A673 (cell line): ENCODE measurements around the gene GRM5. TPM values are rescaled to one million over a fixed set of nuclear protein-coding genes. Genes with fewer than 3 reads are reported as not detected.

Source experiments
- BruUV-seq: library from RNA; stranded (reverse); fragments of 400-500 nt; replicated peaks from 2 replicates; lab custom pipeline; 2021; lab: Mats Ljungman, UMichigan
- CTCF ChIA-PET: fragments of 300-600 bp; sonication (Branson Sonifier 250); formaldehyde crosslinking; loops from one replicate; lab custom pipeline; 2022; ENCODE audit warnings: antibody characterized with exemption; lab: Charles Lee
- POLR2A ChIA-PET: fragments of 300-600 bp; sonication (Branson Sonifier 250); formaldehyde crosslinking; loops from one replicate; lab custom pipeline; 2022; ENCODE audit warnings: antibody characterized with exemption; ENCODE audit not compliant: low non-redundant PET; lab: Charles Lee
- DNase-seq: peaks from one replicate; pipeline ENCODE4 v3.0.0-alpha.2; 2015; ENCODE audit warnings: low spot score
- H3K27ac ChIP-seq: fragments of 200-600 bp; sonication (generic); 2 replicates; pipeline ENCODE4 v1.5.1; 2016; ENCODE audit warnings: mixed run types, low read depth, mild to moderate bottlenecking, mixed read lengths, antibody characterized with exemption, low read length; ENCODE audit not compliant: poor library complexity, severe bottlenecking
- H3K27me3 ChIP-seq: fragments of 200-600 bp; sonication (generic); replicated peaks from 2 replicates; pipeline ENCODE4 v1.6.1; 2017; ENCODE audit warnings: mixed run types, low read depth, mild to moderate bottlenecking, mixed read lengths, antibody characterized with exemption, low read length; ENCODE audit not compliant: insufficient read depth, poor library complexity
- H3K36me3 ChIP-seq: fragments of 200-600 bp; sonication (generic); 2 replicates; pipeline ENCODE4 v1.6.1; 2016; ENCODE audit warnings: mixed run types, mild to moderate bottlenecking, mixed read lengths, antibody characterized with exemption, low read length; ENCODE audit not compliant: insufficient read depth, poor library complexity, severe bottlenecking
- H3K4me1 ChIP-seq: fragments of 200-600 bp; sonication (generic); 2 replicates; pipeline ENCODE4 v1.6.1; 2017; ENCODE audit warnings: mixed run types, mild to moderate bottlenecking, mixed read lengths, antibody characterized with exemption, low read length; ENCODE audit not compliant: insufficient read depth, poor library complexity, severe bottlenecking
- H3K4me3 ChIP-seq: fragments of 200-600 bp; sonication (generic); 2 replicates; pipeline ENCODE4 v1.5.1; 2016; ENCODE audit warnings: low read depth, mixed run types, mild to moderate bottlenecking, mixed read lengths, low read length; ENCODE audit not compliant: poor library complexity, severe bottlenecking
- H3K9me3 ChIP-seq: fragments of 200-600 bp; sonication (generic); 2 replicates; pipeline ENCODE4 v1.6.1; 2016; ENCODE audit warnings: mixed run types, low read depth, mild to moderate bottlenecking, mixed read lengths, antibody characterized with exemption, low read length; ENCODE audit not compliant: poor library complexity, severe bottlenecking
- EZH2 ChIP-seq: fragments of 200-600 bp; sonication (generic); IDR thresholded peaks from 2 replicates; pipeline ENCODE4 v1.6.1; 2017; ENCODE audit warnings: borderline replicate concordance, low read depth, mild to moderate bottlenecking, mixed read lengths, antibody characterized with exemption, low read length; ENCODE audit not compliant: poor library complexity, severe bottlenecking
- intact Hi-C: fragments of 100-400 bp; cut with micrococcal nuclease; formaldehyde crosslinking; loops from one replicate; pipeline ENCODE4 v1.10.0; 2022; ENCODE audit not compliant: unreplicated experiment
- total RNA-seq: library from RNA; stranded (reverse); gene quantifications from 2 replicates; pipeline ENCODE4 v1.2.3, GENCODE V29; 2021
- TF ChIP-seq, protein P1 (sequence below): fragments of 300-800, 200-600 bp; sonication (generic); conservative IDR thresholded peaks from 2 replicates; pipeline ENCODE4 v1.5.1; 2017; ENCODE audit warnings: low read depth, mild to moderate bottlenecking, antibody characterized with exemption, low read length, moderate library complexity, mixed read lengths

GRM5 gene
- total RNA-seq, 1 experiment from 2014 or later = not detected

DNA sequence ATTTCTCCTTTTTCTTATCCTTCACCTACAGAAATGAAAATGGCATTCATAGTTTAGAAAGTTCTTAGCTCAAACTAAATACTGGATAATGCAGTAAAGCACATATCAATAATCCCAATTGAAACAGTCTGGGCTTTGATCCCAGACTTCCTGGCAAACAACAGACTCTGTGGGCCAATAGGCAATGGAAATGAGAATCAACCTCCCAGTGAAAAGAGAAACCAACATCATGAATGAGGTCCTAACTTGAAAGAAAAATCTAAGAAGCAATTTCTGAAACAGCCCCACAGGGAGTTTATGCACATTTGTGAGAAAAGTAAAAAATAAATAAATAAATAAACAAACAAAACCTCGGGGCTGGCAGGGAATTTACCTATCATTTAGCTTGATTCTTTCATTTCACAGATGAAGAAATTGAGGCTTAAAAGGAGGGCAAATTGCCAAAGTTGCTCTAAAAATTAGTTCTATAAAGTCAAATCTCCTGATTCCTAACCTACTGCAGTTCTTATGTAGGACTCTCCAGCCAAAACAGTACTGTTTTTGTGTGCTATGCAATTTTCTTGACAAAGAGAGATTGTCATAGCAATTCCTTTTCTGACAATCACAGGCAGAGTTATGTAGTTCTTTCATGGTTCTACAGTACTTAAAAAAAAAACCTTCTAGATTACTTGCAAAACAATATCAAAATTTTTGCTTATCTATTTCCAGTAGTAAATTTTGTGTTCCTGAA lies 265.8 kb downstream of the GRM5 start:
- intact Hi-C loops = no loop called here
- ChIA-PET POLR2A (interaction anchor here (1.0 kb wide), 1 partner anchor 10 kb away, joined by 6 read pairs; no protein-coding TSS in a partner anchor), CTCF (no interaction called here)
- H3K27me3 ChIP-seq = no peaks in the 10 kb centered on the region
- H3K9me3 ChIP-seq = no peaks in the 10 kb centered on the region
- DNase-seq = no peak
- H3K27ac ChIP-seq = no peak overlapping the region
- no peaks in the 10 kb centered on the region for H3K4me1 ChIP-seq
- H3K36me3 ChIP-seq = no peaks in the 10 kb centered on the region
- TF ChIP-seq EZH2 = no peak
- TF ChIP-seq, protein P1, sequence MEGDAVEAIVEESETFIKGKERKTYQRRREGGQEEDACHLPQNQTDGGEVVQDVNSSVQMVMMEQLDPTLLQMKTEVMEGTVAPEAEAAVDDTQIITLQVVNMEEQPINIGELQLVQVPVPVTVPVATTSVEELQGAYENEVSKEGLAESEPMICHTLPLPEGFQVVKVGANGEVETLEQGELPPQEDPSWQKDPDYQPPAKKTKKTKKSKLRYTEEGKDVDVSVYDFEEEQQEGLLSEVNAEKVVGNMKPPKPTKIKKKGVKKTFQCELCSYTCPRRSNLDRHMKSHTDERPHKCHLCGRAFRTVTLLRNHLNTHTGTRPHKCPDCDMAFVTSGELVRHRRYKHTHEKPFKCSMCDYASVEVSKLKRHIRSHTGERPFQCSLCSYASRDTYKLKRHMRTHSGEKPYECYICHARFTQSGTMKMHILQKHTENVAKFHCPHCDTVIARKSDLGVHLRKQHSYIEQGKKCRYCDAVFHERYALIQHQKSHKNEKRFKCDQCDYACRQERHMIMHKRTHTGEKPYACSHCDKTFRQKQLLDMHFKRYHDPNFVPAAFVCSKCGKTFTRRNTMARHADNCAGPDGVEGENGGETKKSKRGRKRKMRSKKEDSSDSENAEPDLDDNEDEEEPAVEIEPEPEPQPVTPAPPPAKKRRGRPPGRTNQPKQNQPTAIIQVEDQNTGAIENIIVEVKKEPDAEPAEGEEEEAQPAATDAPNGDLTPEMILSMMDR = no peak
- no peak overlapping the region for H3K4me3 ChIP-seq
- BruUV-seq = no TSS peak

DNA sequence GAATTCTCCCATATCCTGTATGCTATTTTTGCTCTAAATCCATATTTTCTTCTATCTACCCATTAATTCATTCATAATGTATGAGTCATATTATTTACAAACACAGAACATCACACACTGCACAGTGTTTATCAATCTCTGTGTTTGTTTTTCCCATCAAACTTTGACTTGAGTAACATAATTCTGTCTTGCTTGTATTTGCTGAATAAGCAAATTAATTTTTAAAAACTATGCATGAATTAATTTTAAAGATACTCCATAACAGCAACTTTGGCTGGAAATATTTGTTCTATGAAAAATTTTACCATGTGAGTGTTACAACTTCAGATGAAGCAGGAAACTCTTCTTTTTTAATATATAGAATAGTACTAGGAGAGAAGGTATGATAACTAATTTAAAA lies 275.6 kb downstream of the GRM5 start:
- Histone ChIP-seq H3K4me3 (no peak overlapping the region), H3K36me3 (no peaks in the 10 kb centered on the region), H3K9me3 (no peaks in the 10 kb centered on the region), H3K4me1 (no peaks in the 10 kb centered on the region), H3K27me3 (peaks cover 7% of the 10 kb centered on the region), H3K27ac (no peak overlapping the region)
- no TSS peak for BruUV-seq
- ChIA-PET CTCF (no interaction called here), POLR2A (no interaction called here)
- intact Hi-C loops = no loop called here
- no peak for TF ChIP-seq EZH2
- TF ChIP-seq, protein P1 = no peak
- no peak for DNase-seq

DNA sequence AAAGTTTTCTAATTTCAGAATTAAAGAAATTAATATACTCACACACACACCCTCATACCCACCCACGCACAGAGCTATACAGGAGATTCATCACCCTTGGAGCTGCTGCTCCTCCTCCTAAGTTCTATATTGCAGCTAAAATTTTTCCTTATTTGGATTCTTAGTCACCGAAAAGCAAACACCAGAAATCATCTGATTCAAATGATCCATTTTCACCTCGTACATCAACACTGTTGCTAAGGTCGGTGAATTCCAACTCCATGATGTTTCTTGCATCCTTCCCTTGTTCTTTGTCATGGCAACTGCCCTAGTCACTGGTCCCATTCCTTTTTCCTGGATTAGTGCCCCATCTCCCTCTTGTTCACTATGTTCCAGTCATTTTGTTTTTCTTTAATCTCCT lies 286.2 kb downstream of the GRM5 start:
- Histone ChIP-seq H3K27ac (no peak overlapping the region), H3K27me3 (no peaks in the 10 kb centered on the region), H3K36me3 (no peaks in the 10 kb centered on the region), H3K4me1 (no peaks in the 10 kb centered on the region), H3K4me3 (no peak overlapping the region), H3K9me3 (no peaks in the 10 kb centered on the region)
- ChIA-PET POLR2A (no interaction called here), CTCF (no interaction called here)
- no peak for DNase-seq
- no peak for TF ChIP-seq EZH2
- TF ChIP-seq, protein P1 = no peak
- intact Hi-C loops = no loop called here
- BruUV-seq = no TSS peak
